Loucy (cell line): ENCODE data around the gene ALDH1A3.

Experiments
- CTCF ChIP-seq: fragments of 200-600 bp; sonication (generic); conservative IDR thresholded peaks from 2 replicates; pipeline ENCODE4 v1.5.1; 2014; ENCODE audit warnings: mild to moderate bottlenecking, antibody characterized with exemption, low read length
- EZH2phosphoT487 ChIP-seq: fragments of 200-600 bp; IDR thresholded peaks from 2 replicates; pipeline ENCODE4 v1.6.1; 2018; ENCODE audit warnings: antibody characterized with exemption, mild to moderate bottlenecking, moderate library complexity, borderline replicate concordance

DNA sequence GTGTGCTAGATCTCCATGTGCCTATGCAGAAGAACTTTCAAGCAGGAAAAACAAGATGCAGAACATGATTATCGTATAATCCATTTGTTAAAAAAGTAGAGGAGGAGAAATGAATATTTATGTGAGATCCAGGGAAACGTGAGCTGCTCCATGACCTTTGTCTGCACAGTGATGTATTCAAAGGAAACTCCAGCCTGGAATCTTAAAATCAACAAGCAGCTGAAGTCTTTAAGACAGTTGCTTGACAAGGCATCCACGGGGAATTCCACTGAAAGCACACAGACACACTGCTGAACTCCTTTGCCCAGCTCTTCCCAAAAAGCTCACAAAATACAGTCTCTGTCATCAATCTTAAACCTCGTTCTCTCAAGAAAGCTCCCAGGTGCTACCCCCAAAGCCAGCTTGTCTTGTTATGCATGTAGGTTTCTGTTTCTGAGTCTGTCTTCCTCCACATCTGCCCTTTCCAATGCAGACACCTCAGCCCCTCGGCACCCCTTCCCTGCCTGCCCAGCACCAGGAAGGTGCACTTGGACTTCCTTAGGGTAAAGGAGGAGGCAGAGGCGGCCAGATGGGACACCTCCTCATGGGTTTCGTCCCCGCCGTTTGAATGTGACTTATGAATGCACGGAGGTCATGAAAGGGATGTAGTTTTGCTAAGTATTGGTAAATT, 68.3 kb downstream of the ALDH1A3 start:
- TF ChIP-seq EZH2phosphoT487 (no peak), CTCF (no peak)
